ENCODE measurements around the gene ADO.

GRCh38 chr10:62819141-62819920 is 14.8 kb downstream of the ADO start:
- no peak for TF ChIP-seq CTCF (IDR thresholded peaks at IDR 0.05 in 2 of 3, conservative IDR thresholded peaks at IDR 0.05 in 1 of 3; ENCODE audit: borderline replicate concordance in 1 of 3, insufficient read depth in 1 of 3, low read depth in 2 of 3, low read length in 2 of 3)
- TF ChIP-seq SIN3A (IDR thresholded peaks at IDR 0.05; ENCODE audit: low read depth): no peak
- no peak for TF ChIP-seq CBX3 (IDR thresholded peaks at IDR 0.05; ENCODE audit: low read depth)
